Activated CD4-positive, CD25-positive, alpha-beta regulatory T cell treated with anti-CD3 and anti-CD28 coated beads, Interleukin-2, amount 50 U/mL, for 72 hours (primary cell): ENCODE data around the gene CD4.
A peak's percentile ranks its signal among the peaks of the same experiment; 100 is the strongest.
"Not testable (repeated sequence)": the region's sequence is repeated elsewhere in the genome, so short reads cannot be mapped to it uniquely, and the experiment has no call there.

Experiments used
- DNase-seq: peaks from one replicate; pipeline ENCODE4 v3.0.0; 2021

The CD4 gene

DNA sequence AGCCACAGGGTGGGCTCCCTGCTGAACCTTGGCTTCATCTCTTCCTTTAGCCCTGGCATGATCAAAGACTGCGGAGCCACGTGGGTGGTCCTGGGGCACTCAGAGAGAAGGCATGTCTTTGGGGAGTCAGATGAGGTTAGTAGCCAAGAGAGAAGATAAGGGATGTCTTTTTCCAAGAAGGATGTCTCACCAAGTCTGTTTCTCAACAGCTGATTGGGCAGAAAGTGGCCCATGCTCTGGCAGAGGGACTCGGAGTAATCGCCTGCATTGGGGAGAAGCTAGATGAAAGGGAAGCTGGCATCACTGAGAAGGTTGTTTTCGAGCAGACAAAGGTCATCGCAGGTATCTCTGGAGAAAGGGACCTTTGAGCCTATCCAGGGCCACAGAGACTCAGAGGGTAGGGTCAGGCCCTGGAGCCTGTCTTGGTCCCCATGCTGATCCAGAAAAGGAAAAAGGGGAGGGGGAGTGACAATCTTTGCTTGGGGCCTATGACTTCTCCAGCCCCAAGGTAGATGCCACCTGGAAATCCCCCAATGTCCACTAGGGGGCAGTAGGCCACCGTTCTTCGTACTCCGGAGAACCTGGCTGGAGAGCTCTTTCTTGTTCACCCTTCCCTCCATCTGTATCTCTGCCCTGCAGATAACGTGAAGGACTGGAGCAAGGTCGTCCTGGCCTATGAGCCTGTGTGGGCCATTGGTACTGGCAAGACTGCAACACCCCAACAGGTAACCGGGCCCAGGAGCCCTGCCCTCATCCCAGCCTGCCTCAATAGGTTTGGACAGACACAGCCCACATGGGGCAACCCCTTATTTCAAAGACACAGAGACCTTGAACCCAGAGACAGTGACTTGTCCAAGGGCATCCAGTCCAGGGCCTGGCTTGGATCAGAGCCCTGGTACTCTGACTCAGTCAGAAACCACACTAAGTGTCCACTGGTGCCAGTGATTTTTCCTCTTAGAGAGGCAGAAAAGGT, 80.0 kb downstream of the CD4 start:
- DNase-seq, result peak; percentile 82

- not testable (repeated sequence) for DNase-seq
Observed at GRCh38 chr12:6870304-6870703, 81.0 kb downstream of the CD4 start.
